ENCODE results near the gene EXOC3L2.

Gene EXOC3L2

GRCh38 chr19:45255611-45256157 is 10.5 kb upstream of the EXOC3L2 start:
- Histone ChIP-seq H3K36me3 (peaks cover 5% of the 10 kb centered on the region; the same call in 1 of the 2 replicates), H3K9me3 (no peaks in the 10 kb centered on the region), H3K27me3 (no peaks in the 10 kb centered on the region), H3K4me3 (ENCODE audit: low read depth, low read length) (no peak overlapping the region), H3K4me1 (no peaks in the 10 kb centered on the region)
- TF ChIP-seq, protein P1, sequence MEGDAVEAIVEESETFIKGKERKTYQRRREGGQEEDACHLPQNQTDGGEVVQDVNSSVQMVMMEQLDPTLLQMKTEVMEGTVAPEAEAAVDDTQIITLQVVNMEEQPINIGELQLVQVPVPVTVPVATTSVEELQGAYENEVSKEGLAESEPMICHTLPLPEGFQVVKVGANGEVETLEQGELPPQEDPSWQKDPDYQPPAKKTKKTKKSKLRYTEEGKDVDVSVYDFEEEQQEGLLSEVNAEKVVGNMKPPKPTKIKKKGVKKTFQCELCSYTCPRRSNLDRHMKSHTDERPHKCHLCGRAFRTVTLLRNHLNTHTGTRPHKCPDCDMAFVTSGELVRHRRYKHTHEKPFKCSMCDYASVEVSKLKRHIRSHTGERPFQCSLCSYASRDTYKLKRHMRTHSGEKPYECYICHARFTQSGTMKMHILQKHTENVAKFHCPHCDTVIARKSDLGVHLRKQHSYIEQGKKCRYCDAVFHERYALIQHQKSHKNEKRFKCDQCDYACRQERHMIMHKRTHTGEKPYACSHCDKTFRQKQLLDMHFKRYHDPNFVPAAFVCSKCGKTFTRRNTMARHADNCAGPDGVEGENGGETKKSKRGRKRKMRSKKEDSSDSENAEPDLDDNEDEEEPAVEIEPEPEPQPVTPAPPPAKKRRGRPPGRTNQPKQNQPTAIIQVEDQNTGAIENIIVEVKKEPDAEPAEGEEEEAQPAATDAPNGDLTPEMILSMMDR (IDR thresholded peaks at IDR 0.05; ENCODE audit: low read depth, low read length) = no peak
- no peak for DNase-seq

- H3K9me3 ChIP-seq = no peaks in the 10 kb centered on the region
Observed at GRCh38 chr19:45254044-45254531, 8.9 kb upstream of the EXOC3L2 start.

GRCh38 chr19:45253396-45254027 is 8.3 kb upstream of the EXOC3L2 start:
- Histone ChIP-seq H3K36me3 (0 out of 2 replicates have a peak, but pooled peaks cover 2% of the 10 kb centered on the region), H3K27me3 (no peaks in the 10 kb centered on the region), H3K9me3 (no peaks in the 10 kb centered on the region), H3K4me3 (ENCODE audit: low read depth, low read length) (no peak overlapping the region), H3K4me1 (no peaks in the 10 kb centered on the region)
- TF ChIP-seq, protein P1 (IDR thresholded peaks at IDR 0.05; ENCODE audit: low read depth, low read length) = no peak
- DNase-seq = no peak

More at GRCh38 chr19:45254044-45254531, 8.9 kb upstream of the EXOC3L2 start:
- Histone ChIP-seq H3K4me3 (ENCODE audit: low read depth, low read length) (no peak overlapping the region), H3K27me3 (no peaks in the 10 kb centered on the region), H3K36me3 (peaks cover 5% of the 10 kb centered on the region; the same call in 1 of the 2 replicates), H3K4me1 (no peaks in the 10 kb centered on the region)
- DNase-seq = peak; percentile 23
- TF ChIP-seq, protein P1 (IDR thresholded peaks at IDR 0.05; ENCODE audit: low read depth, low read length) = peak; percentile 42

DNA sequence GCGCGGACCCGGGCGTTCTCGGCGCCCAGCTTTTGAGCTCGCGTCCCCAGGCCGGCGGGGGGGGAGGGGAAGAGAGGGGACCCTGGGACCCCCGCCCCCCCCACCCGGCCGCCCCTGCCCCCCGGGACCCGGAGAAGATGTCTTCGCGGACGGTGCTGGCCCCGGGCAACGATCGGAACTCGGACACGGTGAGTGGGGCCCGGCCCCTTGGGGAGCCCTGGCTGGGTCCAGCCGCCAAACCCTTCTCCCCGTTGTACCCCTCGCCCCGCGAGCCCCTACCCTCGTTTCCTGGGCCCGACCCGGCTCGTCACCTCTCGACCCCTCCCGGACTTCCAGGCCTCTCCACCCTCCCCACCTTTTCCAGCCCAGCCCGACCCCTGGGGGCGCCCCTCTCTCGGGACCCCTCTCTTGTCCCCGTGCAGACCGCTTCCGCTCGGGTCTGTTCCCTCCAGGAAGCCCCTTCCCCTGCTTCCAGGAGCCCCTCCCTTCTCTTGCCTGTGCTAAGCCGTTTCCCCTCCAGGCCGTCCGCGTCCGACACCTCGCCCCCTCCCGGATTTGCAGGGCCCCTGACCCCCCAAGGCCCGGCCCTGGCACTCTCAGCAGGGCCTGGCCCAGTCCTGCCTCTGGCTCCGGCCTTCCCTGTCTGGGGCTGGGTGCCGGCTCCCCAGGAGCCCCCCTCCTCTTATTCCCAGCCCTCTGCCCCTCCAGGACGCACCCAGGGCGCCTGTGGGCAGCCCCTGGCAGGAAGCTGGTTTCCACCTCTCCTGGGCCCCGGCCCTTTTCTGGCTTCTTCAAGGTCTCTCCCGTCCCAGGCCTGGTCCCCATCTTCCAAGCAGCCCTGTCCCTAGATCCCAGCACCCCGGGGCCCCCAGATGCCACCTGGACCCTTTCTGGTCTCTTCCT is 6.5 kb upstream of the EXOC3L2 start:
- no peak for DNase-seq
- no peaks in the 10 kb centered on the region for H3K27me3 ChIP-seq
- peak overlapping the region; percentile 74 for H3K4me3 ChIP-seq (ENCODE audit: low read depth, low read length)
- no peaks in the 10 kb centered on the region for H3K9me3 ChIP-seq
- H3K4me1 ChIP-seq = no peaks in the 10 kb centered on the region
- TF ChIP-seq, protein P1 (IDR thresholded peaks at IDR 0.05; ENCODE audit: low read depth, low read length) = no peak
- 0 out of 2 replicates have a peak, but pooled peaks cover 2% of the 10 kb centered on the region for H3K36me3 ChIP-seq

DNA sequence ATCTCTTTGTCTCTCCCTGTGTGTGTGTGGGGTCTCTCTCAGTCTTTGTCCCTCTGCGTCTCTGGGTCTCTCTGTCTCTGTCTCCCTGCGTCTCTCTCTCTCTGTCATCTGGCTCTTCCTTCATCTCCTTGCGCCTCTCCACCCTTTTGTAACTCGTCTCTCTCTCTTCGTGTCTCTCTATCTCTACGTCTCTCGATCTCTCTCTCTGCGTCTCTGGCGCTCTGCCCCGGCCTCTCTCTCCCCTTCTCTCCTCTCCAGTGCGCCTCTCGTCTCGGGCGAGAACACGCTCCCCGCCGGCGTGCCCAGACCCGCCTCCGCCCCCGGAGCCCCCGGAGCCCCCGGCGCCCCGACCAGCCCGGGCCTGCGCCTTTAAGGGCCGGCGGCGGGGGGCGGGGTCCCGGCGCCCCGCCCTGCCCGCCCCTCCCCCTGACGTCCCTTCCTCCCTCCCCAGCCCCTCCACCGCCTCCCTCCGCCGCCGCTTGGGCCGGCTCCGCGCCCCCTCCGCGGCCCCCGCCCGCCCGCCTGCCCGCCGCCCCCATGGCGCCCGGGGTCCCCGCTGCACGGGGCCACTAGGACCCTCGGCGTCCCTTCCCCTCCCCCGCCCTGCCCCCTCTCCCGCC is 5.7 kb upstream of the EXOC3L2 start, which contains the start of gene MARK4:
MARK4 (plus strand) TSS at position 440 of the 620 bp plus-strand sequence. CDS start 318 bp downstream, outside the sequence.
- Histone ChIP-seq H3K27me3 (no peaks in the 10 kb centered on the region), H3K36me3 (0 out of 2 replicates have a peak, but pooled peaks cover 2% of the 10 kb centered on the region), H3K4me1 (no peaks in the 10 kb centered on the region), H3K4me3 (ENCODE audit: low read depth, low read length) (peak within 1 kb of the TSS; percentile 74), H3K9me3 (no peaks in the 10 kb centered on the region)
- peak; percentile 70 for DNase-seq
- TF ChIP-seq, protein P1 (IDR thresholded peaks at IDR 0.05; ENCODE audit: low read depth, low read length) = no peak
